Mesothelial cell of epicardium (in vitro differentiated cells): ENCODE data around the gene RNF141. TPM values are rescaled to one million over a fixed set of nuclear protein-coding genes. Genes with fewer than 3 reads are reported as not detected.

Source experiments
- DNase-seq, 2 experiments: peaks; one replicate each; pipeline ENCODE4 v3.0.0; 2021; ENCODE audit warnings: low spot score in 2 of 2; ENCODE audit not compliant: unreplicated experiment in 2 of 2
- H3K27ac Mint-ChIP-seq: 2 replicates; pipeline ENCODE4 v1.8.0; 2021; ENCODE audit warnings: mixed read lengths
- H3K27me3 Mint-ChIP-seq: 2 replicates; pipeline ENCODE4 v1.8.0; 2021; ENCODE audit warnings: low read depth, mixed read lengths
- H3K36me3 Mint-ChIP-seq: 2 replicates; pipeline ENCODE4 v1.8.0; 2021; ENCODE audit warnings: mixed read lengths
- H3K4me1 Mint-ChIP-seq: 2 replicates; pipeline ENCODE4 v1.8.0; 2021; ENCODE audit warnings: mixed read lengths
- H3K4me3 Mint-ChIP-seq: 2 replicates; pipeline ENCODE4 v1.8.0; 2021; ENCODE audit warnings: mild to moderate bottlenecking, moderate library complexity, mixed read lengths
- H3K9me3 Mint-ChIP-seq: 2 replicates; pipeline ENCODE4 v1.8.0; 2021; ENCODE audit warnings: mixed read lengths
- CTCF ChIP-seq: fragments of 200-600 bp; sonication (generic); IDR thresholded peaks from one replicate; pipeline ENCODE4 v1.5.0; 2021; ENCODE audit warnings: antibody characterized with exemption; ENCODE audit not compliant: unreplicated experiment
- total RNA-seq: library from RNA; stranded (reverse); gene quantifications from 3 replicates; pipeline ENCODE4 v1.2.1, GENCODE V29; 2021

Gene RNF141
- total RNA-seq, 1 donor from 2014 or later, result 24.9 TPM

- Mint-ChIP-seq H3K4me3 (no peak overlapping the region), H3K27me3 (no peaks in the 10 kb centered on the region), H3K27ac (no peak overlapping the region), H3K9me3 (peaks cover 5% of the 10 kb centered on the region), H3K4me1 (no peaks in the 10 kb centered on the region), H3K36me3 (peaks cover 25% of the 10 kb centered on the region)
- TF ChIP-seq CTCF, result no peak
- DNase-seq, result peak in 1 of 2 experiments; percentile 29
These were observed 47.8 kb downstream of the RNF141 start for GRCh38 chr11:10493041-10493663.

GRCh38 chr11:10492084-10492483 is 48.9 kb downstream of the RNF141 start:
- H3K9me3 Mint-ChIP-seq, result peaks cover 5% of the 10 kb centered on the region
- TF ChIP-seq CTCF, result no peak
- no peak overlapping the region for H3K27ac Mint-ChIP-seq
- no peak for DNase-seq
- no peak overlapping the region for H3K4me3 Mint-ChIP-seq
- H3K36me3 Mint-ChIP-seq, result peaks cover 25% of the 10 kb centered on the region
- no peaks in the 10 kb centered on the region for H3K4me1 Mint-ChIP-seq
- H3K27me3 Mint-ChIP-seq, result no peaks in the 10 kb centered on the region

GRCh38 chr11:10490398-10491241 is 50.4 kb downstream of the RNF141 start:
- DNase-seq, result no peak
- TF ChIP-seq CTCF, result no peak
- H3K4me3 Mint-ChIP-seq, result no peak overlapping the region
- H3K4me1 Mint-ChIP-seq, result no peaks in the 10 kb centered on the region
- peaks cover 18% of the 10 kb centered on the region for H3K36me3 Mint-ChIP-seq
- peaks cover 5% of the 10 kb centered on the region for H3K9me3 Mint-ChIP-seq
- no peaks in the 10 kb centered on the region for H3K27me3 Mint-ChIP-seq
- no peak overlapping the region for H3K27ac Mint-ChIP-seq

- Mint-ChIP-seq H3K27me3 (no peaks in the 10 kb centered on the region), H3K9me3 (peaks cover 5% of the 10 kb centered on the region), H3K27ac (no peak overlapping the region), H3K4me3 (no peak overlapping the region), H3K4me1 (no peaks in the 10 kb centered on the region), H3K36me3 (peaks cover 18% of the 10 kb centered on the region)
- no peak for DNase-seq
- TF ChIP-seq CTCF, result no peak
These were observed 51.0 kb downstream of the RNF141 start for GRCh38 chr11:10490032-10490397.

GRCh38 chr11:10488934-10489691 is 51.9 kb downstream of the RNF141 start:
- Mint-ChIP-seq H3K36me3 (peaks cover 13% of the 10 kb centered on the region), H3K27me3 (no peaks in the 10 kb centered on the region), H3K9me3 (peaks cover 4% of the 10 kb centered on the region), H3K27ac (no peak overlapping the region), H3K4me1 (no peaks in the 10 kb centered on the region), H3K4me3 (no peak overlapping the region)
- peak in 1 of 2 experiments; percentile 30 for DNase-seq
- no peak for TF ChIP-seq CTCF
